GM10266 (cell line): ENCODE results near the gene SLC10A4.
"Not testable (repeated sequence)": the region's sequence is repeated elsewhere in the genome, so short reads cannot be mapped to it uniquely, and the experiment has no call there.

ENCODE experiments used
- DNase-seq: peaks from one replicate; pipeline ENCODE4 v3.0.0; 2012; ENCODE audit errors: extremely low spot score
- CTCF ChIP-seq: IDR thresholded peaks from 2 replicates; pipeline ENCODE4 v1.5.1; 2012; ENCODE audit warnings: mild to moderate bottlenecking, low read depth; ENCODE audit not compliant: control insufficient read depth, insufficient read depth; ENCODE audit errors: missing control alignments

SLC10A4 gene

GRCh38 chr4:48450740-48451139, 32.4 kb upstream of the SLC10A4 start:
- no peak for DNase-seq

GRCh38 chr4:48451656-48452055, 31.5 kb upstream of the SLC10A4 start:
- not testable (repeated sequence) for DNase-seq

More at GRCh38 chr4:48450740-48451139, 32.4 kb upstream of the SLC10A4 start:
- no peak for TF ChIP-seq CTCF

- no peak for DNase-seq
- TF ChIP-seq CTCF = no peak
Measured at GRCh38 chr4:48454591-48454990, 28.6 kb upstream of the SLC10A4 start.

GRCh38 chr4:48461000-48461399, 22.1 kb upstream of the SLC10A4 start:
- no peak for TF ChIP-seq CTCF
- DNase-seq = no peak

GRCh38 chr4:48462363-48462762, 20.8 kb upstream of the SLC10A4 start:
- no peak for TF ChIP-seq CTCF
- DNase-seq = no peak

GRCh38 chr4:48467442-48467841, 15.7 kb upstream of the SLC10A4 start:
- no peak for TF ChIP-seq CTCF
- DNase-seq = no peak

GRCh38 chr4:48467891-48468290, 15.3 kb upstream of the SLC10A4 start:
- TF ChIP-seq CTCF = no peak
- DNase-seq = no peak

- no peak for DNase-seq
- no peak for TF ChIP-seq CTCF
Measured at GRCh38 chr4:48470137-48470536, 13.0 kb upstream of the SLC10A4 start.
